ENCODE data around the gene GOLGA7B. TPM values are rescaled to one million over a fixed set of nuclear protein-coding genes. Genes with fewer than 3 reads are reported as not detected.

GOLGA7B gene
- total RNA-seq, 1 experiment from 2014 or later: 1.5 TPM

GRCh38 chr10:97863808-97864207 lies 14.2 kb downstream of the GOLGA7B start:
- intact Hi-C loops (cut with micrococcal nuclease; ENCODE audit: unreplicated experiment): no loop called here
- POLR2A ChIA-PET: no interaction called here

GRCh38 chr10:97865488-97865887 lies 15.8 kb downstream of the GOLGA7B start:
- ChIA-PET POLR2A (no interaction called here), CTCF (interaction anchor here (0.7 kb wide), 1 partner anchor 46 kb away, joined by 5 read pairs; no protein-coding TSS in a partner anchor)
- Histone ChIP-seq H3K36me3 (ENCODE audit: control insufficient read depth, insufficient read depth, low read length) (no peaks in the 10 kb centered on the region), H3K9me3 (ENCODE audit: control insufficient read depth, insufficient read depth, low read depth, low read length) (no peaks in the 10 kb centered on the region), H3K27ac (ENCODE audit: low read length) (no peak overlapping the region), H3K4me3 (ENCODE audit: low read depth in 2 of 2, low read length in 2 of 2) (no peak overlapping the region), H3K4me1 (ENCODE audit: control insufficient read depth, insufficient read depth, low read length) (peaks cover 32% of the 10 kb centered on the region), H3K27me3 (ENCODE audit: control insufficient read depth, insufficient read depth, low read length) (peaks cover 4% of the 10 kb centered on the region)
- no peak for DNase-seq (ENCODE audit: low read depth, low spot score)
- intact Hi-C loops (cut with micrococcal nuclease; ENCODE audit: unreplicated experiment) (no loop called here), in situ Hi-C loops (cut with HindIII; ENCODE audit: low pct_unique_long_range_greater_than_20kb, low sequenced_read_pairs) (no loop called here)
- TF ChIP-seq TCF7L2 (IDR thresholded peaks at IDR 0.05; ENCODE audit: low read depth, low read length) (no peak), POLR2AphosphoS5 (IDR thresholded peaks at IDR 0.05; ENCODE audit: low read depth, low read length) (no peak), CTCF (IDR thresholded peaks at IDR 0.05) (no peak), REST (IDR thresholded peaks at IDR 0.05; ENCODE audit: insufficient read depth in 1 of 2, low read depth in 2 of 2, low read length in 1 of 2) (no peak), SIN3A (IDR thresholded peaks at IDR 0.05; ENCODE audit: borderline replicate concordance, insufficient read depth, low read depth, low read length) (no peak)
- BruUV-seq (replicated peaks): no TSS peak
- ATAC-seq: no peak

More at GRCh38 chr10:97863808-97864207, 14.2 kb downstream of the GOLGA7B start:
- H3K27me3 ChIP-seq (ENCODE audit: control insufficient read depth, insufficient read depth, low read length): peaks cover 2% of the 10 kb centered on the region
- no peak for ATAC-seq
- H3K36me3 ChIP-seq (ENCODE audit: control insufficient read depth, insufficient read depth, low read length): no peaks in the 10 kb centered on the region
- in situ Hi-C loops (cut with HindIII; ENCODE audit: low pct_unique_long_range_greater_than_20kb, low sequenced_read_pairs): no loop called here
- H3K9me3 ChIP-seq (ENCODE audit: control insufficient read depth, insufficient read depth, low read depth, low read length): no peaks in the 10 kb centered on the region
- no peak for TF ChIP-seq POLR2AphosphoS5 (IDR thresholded peaks at IDR 0.05; ENCODE audit: low read depth, low read length)
- no peak for TF ChIP-seq CTCF (IDR thresholded peaks at IDR 0.05)
- TF ChIP-seq SIN3A (IDR thresholded peaks at IDR 0.05; ENCODE audit: borderline replicate concordance, insufficient read depth, low read depth, low read length): no peak
- TF ChIP-seq REST (IDR thresholded peaks at IDR 0.05; ENCODE audit: insufficient read depth in 1 of 2, low read depth in 2 of 2, low read length in 1 of 2): no peak
- TF ChIP-seq TCF7L2 (IDR thresholded peaks at IDR 0.05; ENCODE audit: low read depth, low read length): no peak
- H3K4me3 ChIP-seq (ENCODE audit: low read depth in 2 of 2, low read length in 2 of 2): no peak overlapping the region
- BruUV-seq (replicated peaks): no TSS peak
- DNase-seq (ENCODE audit: low read depth, low spot score): no peak
- peaks cover 20% of the 10 kb centered on the region for H3K4me1 ChIP-seq (ENCODE audit: control insufficient read depth, insufficient read depth, low read length)
- H3K27ac ChIP-seq (ENCODE audit: low read length): no peak overlapping the region
- CTCF ChIA-PET: interaction anchor here (1.4 kb wide), 1 partner anchor 72 kb away, joined by 3 read pairs; no protein-coding TSS in a partner anchor
